HG03280 (cell line): ENCODE measurements around the gene PTGES3L.
"Not testable (repeated sequence)": the region's sequence is repeated elsewhere in the genome, so short reads cannot be mapped to it uniquely, and the experiment has no call there.

Source experiments
- ATAC-seq: cut with Tn5 transposase; IDR thresholded peaks from one replicate; pipeline ENCODE4 v1.9.1; 2021; ENCODE audit warnings: mild to moderate bottlenecking, moderate library complexity; ENCODE audit not compliant: unreplicated experiment

The PTGES3L gene

GRCh38 chr17:42922294-42922693 is 57.6 kb downstream of the PTGES3L start:
- ATAC-seq, result no peak

DNA sequence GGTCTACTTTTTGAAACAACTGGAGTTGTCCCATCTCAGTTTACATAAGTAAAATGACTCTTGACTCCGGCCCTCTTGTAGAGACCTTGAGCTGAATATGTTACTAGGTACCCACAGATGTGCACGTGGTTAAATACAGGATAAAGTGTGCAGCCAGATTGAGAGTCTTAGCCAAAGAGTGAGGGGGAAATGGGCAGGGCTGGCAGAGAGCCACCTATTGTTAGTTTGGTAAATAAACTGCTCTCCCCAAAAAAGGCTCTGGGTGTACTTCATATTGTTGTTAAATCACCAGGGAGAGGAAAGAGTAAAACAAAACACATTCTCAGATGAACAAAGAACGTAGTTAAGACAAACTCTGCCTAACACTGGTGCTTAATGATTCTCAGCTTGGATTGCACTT is 59.0 kb downstream of the PTGES3L start:
- no peak for ATAC-seq

DNA sequence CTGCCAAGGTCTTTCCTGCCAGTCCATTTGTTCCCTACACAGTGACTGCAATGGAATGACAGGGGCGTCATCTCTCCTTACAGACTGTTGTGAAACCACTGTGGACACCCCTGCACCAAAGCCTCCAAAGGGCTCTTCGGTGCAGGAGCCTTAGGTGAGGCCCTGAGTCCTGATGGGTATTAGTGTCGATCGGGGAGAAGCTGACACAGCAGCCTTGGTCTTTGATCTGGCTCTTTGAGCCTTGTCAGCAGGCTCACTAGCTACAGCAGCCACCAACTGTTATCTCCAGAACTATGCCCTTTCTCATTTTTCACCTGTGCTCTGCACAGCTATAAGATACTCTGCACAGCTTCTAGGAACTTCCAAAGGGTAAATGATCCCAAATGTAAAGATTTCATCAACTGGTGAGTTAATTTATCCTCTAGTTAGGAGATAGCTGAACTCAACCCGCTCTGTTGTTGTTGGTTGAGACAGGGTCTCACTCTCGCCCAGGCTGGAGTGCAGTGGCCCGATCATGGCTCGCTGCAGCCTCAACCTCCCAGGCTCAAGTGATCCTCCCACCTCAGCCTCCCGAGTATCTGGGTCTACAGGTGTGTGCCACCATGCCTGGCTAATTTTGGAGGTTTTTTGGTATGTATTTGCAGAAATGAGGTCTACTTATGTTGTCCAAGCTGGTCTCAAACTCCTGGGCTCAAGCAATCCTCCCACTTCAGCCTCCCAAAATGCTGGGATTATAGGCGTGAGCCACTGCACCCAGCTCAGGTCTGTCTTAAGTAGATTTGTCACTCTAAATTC is 59.6 kb downstream of the PTGES3L start:
- no peak for ATAC-seq

DNA sequence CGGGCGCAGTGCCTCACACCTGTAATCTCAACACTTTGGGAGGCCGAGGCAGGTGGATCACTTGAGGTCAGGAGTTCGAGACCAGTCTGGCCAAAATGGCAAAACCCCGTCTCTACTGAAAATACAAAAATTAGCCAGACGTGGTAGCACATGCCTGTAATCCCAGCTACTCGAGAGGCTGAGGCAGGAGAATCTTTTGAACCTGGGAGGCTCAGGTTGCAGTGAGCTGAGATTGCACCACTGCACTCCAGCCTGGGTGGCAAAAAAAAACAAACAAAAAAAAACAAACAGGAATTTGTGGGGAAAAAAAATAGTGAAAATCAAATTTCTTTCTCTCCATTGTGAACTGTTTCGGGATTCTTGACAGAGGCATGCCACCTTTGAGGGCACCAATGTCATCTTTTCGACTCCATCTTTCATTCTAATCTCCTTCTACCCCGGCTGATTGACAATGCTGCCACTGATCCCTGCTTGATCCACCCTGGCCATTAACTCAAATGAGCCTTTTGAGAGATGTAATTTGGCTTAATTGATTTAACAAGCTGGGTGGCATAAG is 60.3 kb downstream of the PTGES3L start:
- not testable (repeated sequence) for ATAC-seq

- ATAC-seq, result no peak
Measured at GRCh38 chr17:42918902-42919521, 60.9 kb downstream of the PTGES3L start.
